ENCODE results near the gene P2RX4.

DNA sequence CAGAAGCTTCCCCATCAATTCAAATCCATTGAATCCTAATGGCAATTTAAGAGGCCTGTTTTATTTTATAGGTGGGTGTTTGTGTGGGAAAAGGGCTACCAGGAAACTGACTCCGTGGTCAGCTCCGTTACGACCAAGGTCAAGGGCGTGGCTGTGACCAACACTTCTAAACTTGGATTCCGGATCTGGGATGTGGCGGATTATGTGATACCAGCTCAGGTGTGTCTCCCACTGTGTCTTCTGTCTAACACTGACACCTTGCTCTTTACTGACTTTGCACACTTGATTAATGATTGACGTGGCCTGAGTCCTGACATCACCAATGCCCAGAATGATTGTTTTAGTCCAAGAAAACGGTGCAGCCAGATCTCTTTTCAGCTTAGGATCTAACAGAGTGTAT lies 7.1 kb downstream of the P2RX4 start:
- TF ChIP-seq, protein P1, sequence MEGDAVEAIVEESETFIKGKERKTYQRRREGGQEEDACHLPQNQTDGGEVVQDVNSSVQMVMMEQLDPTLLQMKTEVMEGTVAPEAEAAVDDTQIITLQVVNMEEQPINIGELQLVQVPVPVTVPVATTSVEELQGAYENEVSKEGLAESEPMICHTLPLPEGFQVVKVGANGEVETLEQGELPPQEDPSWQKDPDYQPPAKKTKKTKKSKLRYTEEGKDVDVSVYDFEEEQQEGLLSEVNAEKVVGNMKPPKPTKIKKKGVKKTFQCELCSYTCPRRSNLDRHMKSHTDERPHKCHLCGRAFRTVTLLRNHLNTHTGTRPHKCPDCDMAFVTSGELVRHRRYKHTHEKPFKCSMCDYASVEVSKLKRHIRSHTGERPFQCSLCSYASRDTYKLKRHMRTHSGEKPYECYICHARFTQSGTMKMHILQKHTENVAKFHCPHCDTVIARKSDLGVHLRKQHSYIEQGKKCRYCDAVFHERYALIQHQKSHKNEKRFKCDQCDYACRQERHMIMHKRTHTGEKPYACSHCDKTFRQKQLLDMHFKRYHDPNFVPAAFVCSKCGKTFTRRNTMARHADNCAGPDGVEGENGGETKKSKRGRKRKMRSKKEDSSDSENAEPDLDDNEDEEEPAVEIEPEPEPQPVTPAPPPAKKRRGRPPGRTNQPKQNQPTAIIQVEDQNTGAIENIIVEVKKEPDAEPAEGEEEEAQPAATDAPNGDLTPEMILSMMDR (IDR thresholded peaks at IDR 0.05): no peak
- no peak for TF ChIP-seq POLR2AphosphoS5 (IDR thresholded peaks at IDR 0.05)
- no peak for TF ChIP-seq POLR2A (IDR thresholded peaks at IDR 0.05)
